Activated CD4-positive, alpha-beta T cell treated with anti-CD3 and anti-CD28 coated beads, Interleukin-10, Interleukin-2, amounts not matched to agents 100 ng/mL and 50 ng/mL, durations not matched to agents 16 hours and 8 hours (primary cell): ENCODE results near the gene SUPT6H.
A peak's percentile ranks its signal among the peaks of the same experiment; 100 is the strongest.
"Not testable (repeated sequence)": the region's sequence is repeated elsewhere in the genome, so short reads cannot be mapped to it uniquely, and the experiment has no call there.

ENCODE experiments used
- DNase-seq: peaks from one replicate; pipeline ENCODE4 v3.0.0-alpha.2; 2020

SUPT6H gene

DNA sequence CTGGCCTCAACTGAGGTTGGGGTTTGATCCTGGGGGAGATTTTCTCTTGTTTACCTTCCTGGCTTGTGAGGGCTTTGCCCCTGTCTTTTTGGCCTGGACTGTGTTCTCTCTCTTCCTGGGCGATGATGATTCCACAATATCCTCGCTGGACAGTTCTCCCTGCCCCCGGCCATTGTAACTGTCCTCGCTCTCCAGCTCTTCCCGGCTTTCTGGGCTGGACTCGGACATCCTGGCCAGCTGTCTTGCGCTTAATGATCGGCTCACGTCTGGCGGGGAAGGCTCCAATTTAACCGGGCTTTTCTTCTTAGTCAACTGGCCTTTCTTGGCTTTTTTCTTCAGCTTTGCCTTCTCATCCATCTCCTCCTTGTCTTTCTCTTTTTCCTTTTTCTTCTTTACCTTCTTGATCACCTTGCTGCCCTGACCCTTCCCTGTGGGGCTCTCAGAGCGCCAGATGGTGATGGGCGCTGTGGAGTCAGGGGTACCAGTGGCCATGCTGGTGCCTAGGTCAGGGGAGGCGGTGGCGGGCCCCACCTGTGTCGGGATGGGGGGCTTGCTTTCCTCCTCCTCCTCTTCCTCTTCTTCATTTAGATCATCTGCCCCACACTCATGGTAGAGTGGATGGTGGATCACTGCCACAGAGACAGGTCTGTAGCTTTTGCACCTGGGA is 41.7 kb downstream of the SUPT6H start:
- no peak for DNase-seq

- no peak for DNase-seq
Measured at GRCh38 chr17:28704219-28704858, 42.3 kb downstream of the SUPT6H start.

- no peak for DNase-seq
Measured at GRCh38 chr17:28705074-28705659, 43.2 kb downstream of the SUPT6H start.

- no peak for DNase-seq
Measured at GRCh38 chr17:28705728-28706334, 43.8 kb downstream of the SUPT6H start.

- no peak for DNase-seq
Measured at GRCh38 chr17:28706471-28707338, 44.7 kb downstream of the SUPT6H start.

GRCh38 chr17:28707339-28707720 is 45.3 kb downstream of the SUPT6H start:
- DNase-seq, result no peak

DNA sequence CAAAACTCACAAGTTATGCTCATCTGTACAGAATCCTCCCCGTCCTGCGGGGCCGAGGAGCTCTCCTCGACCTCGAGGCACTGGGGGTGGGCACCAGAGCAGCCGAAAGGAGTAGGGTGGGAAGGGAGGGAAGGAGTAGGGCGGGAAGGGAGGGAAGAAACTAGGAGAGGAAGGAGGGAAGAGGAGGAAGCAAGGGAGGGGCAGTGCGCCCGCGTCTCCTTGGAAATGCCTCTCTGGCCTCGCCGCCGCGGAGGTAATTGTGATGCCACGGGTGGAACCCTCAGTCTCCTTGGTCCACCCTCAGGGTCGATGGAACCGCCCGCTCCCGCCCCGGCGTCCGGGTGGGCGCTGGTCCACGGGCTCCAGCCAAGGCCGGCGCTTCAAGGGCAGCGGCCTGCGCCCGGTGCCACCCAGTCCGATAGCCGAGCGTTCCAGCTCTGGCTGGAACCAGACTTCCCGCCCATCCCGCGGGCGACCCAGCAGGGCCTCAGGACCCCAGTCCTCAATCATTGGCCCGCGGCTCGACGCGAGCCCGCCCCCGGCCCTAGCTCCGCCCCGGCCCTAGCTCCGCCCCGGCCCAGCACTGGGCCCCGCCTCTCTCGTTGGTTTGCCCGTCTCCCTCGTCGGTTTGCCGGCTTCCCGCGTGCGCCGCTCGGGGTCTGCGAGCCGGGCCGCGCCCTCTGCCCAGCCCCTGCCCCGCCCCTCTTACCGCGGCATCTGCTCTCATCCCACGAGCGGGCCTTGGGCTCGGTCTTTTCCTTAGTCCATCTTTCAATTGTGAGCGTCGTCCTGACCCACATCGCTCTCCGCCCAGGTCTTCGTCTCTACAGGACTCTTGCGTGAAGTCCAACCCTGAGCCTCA is 49.1 kb downstream of the SUPT6H start:
- DNase-seq, result peak; percentile 95

GRCh38 chr17:28711723-28712031 is 49.7 kb downstream of the SUPT6H start, which contains the start of gene PROCA1:
Gene PROCA1, minus strand, starts transcription at chr17:28711888. Its CDS starts 228 bp downstream, at chr17:28711660.
- DNase-seq, result no peak

- DNase-seq, result peak; percentile 76
Measured at GRCh38 chr17:28712032-28712704, 50.2 kb downstream of the SUPT6H start.

- DNase-seq, result no peak
Measured at GRCh38 chr17:28712705-28713415, 50.9 kb downstream of the SUPT6H start.

DNA sequence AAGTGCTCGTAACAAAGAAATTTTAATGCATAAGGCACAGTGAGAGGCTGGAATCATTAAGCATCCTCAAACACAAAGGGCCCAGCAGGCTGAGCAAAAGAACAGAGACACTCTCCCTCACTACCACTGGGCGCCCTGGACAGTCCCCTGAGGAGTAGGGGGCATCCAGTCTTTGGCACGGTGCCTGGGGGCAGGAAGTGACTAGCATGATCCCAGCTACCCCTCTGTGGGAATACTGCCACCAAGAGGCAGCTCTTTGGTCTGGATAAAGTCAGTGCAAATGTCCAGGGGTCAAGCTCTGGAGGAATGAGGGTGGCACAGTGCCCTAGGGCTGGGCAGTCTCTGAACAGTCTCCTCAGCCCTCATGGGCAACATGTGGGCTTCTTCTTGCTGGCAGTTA is 52.3 kb downstream of the SUPT6H start:
- DNase-seq, result no peak

- no peak for DNase-seq
Measured at GRCh38 chr17:28715217-28715616, 53.2 kb downstream of the SUPT6H start.

GRCh38 chr17:28716740-28717577 is 55.0 kb downstream of the SUPT6H start:
- no peak for DNase-seq

DNA sequence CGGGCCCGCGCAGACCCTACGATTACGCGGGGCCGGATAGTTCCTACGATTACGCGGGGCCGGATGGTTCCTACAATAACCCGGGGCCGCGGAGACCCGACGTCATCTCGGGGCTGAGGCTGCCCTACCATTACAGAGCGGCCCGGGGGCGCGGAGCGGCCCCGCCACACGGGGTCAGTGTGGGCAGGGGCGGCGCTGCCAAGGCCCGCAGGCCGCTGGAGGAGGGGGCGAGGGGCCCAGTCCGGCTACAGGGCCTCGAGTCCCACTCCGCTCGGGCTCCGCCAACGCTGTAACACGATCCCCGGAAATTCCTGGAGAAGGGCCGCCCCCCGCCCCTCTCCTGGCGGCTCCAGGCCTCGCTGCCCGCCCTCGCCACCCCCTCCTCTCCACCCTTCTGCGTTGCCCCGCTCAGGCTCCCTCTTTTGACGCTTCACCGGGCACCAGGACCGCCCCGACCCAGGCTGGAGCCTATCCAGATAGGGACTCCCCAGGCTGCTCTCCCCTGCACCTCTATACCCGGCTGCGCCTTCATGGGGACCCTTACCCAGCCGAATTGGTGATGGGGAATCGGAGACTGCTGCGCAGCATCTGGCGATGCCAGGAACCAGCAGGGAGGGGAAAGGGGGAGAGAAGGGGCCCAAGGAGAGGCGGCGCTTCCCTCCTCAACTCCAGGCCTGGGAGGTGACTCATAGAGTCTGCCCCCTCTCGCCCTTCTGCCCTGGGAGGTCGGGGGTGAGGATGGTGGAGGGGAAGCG is 55.8 kb downstream of the SUPT6H start, which contains the start of gene RAB34:
Gene RAB34, minus strand, starts transcription at position 291 of the 755 bp plus-strand sequence. CDS start 602 bp downstream, outside the sequence.
- peak; percentile 21 for DNase-seq

GRCh38 chr17:28718333-28719020 is 56.5 kb downstream of the SUPT6H start:
- no peak for DNase-seq

- DNase-seq, result peak; percentile 17
Measured at GRCh38 chr17:28719021-28719433, 57.0 kb downstream of the SUPT6H start.

DNA sequence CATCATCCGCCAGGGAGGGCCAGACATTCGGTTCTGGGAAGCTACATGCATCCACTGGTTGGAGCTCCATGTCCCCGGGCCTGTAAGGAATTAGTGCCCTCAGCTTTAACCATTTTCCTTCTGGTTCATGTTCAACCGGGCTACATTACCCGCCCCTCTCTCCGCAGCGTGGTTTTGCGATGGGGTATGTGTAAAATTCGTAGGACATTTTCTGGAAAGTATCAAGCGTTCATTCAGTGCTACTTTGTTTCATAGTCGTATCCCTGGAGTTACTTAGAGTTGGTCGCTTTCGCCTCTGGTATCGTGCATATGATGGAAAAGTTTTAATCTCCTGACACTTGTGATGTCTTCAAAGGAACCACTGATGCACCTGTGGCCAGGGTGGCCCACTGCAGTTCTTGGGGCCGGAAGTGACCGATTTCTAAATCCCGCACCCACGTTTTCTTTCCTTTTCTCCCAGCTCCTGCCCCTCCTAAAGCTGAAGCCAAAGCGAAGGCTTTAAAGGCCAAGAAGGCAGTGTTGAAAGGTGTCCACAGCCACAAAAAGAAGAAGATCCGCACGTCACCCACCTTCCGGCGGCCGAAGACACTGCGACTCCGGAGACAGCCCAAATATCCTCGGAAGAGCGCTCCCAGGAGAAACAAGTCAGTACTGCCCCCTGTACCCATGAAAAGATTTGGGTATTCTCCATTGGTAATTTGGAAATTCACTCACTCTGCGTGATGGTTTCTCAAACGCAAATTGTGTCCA is 58.4 kb downstream of the SUPT6H start:
- DNase-seq, result peak; percentile 63

- not testable (repeated sequence) for DNase-seq
Measured at GRCh38 chr17:28720997-28721329, 59.0 kb downstream of the SUPT6H start.
